Skeletal muscle cell (primary cell): ENCODE data around the gene DIO3.

Experiments used
- DNase-seq: peaks from one replicate; pipeline ENCODE4 v3.0.0-alpha.2; 2010; ENCODE audit warnings: low read depth
- H3K4me3 ChIP-seq: 2 replicates; pipeline ENCODE4 v1.5.1; 2011; ENCODE audit warnings: low read depth, mild to moderate bottlenecking, control low read depth, low read length, moderate library complexity

DIO3 gene

DNA sequence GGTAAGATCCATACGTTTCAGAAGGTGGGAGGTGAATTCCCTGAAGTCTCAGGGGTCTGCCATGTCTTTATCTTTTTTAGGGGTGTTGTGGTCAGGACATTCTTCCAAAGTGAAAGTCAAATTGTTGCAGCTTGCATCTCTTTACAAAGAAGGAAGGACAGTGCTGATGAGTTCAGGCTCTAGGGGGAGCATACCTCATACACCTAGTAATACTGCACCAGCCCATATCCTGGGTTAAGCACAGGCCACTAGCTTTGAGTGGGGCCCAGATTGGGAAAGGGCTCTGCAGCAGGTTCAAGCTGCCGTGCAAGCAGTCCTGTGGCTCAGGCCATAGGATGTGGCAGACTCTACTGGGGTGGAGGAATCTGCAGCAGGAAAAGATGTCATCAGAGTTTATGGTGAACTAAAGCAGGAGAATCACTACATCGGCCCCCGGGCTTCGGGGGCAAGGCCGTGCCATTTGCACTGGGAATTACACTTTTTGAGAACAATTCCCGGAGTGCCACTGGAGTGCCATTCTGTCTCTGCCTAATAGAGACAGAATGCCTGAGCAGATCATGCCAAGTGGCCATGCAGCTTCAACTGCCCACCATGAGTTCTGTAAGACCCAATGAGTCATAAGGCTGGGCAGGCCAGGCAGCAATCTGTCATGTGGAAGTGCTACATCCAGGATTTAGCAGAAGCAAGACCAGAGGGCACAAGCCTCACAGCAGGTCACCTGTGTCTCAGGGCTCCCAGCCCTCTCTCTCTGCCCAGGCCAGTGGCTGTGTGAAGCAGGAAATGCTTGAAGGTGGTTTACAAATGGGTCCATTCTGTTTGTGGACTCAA is 32.3 kb downstream of the DIO3 start:
- no peak for DNase-seq
- no peak overlapping the region for H3K4me3 ChIP-seq

DNA sequence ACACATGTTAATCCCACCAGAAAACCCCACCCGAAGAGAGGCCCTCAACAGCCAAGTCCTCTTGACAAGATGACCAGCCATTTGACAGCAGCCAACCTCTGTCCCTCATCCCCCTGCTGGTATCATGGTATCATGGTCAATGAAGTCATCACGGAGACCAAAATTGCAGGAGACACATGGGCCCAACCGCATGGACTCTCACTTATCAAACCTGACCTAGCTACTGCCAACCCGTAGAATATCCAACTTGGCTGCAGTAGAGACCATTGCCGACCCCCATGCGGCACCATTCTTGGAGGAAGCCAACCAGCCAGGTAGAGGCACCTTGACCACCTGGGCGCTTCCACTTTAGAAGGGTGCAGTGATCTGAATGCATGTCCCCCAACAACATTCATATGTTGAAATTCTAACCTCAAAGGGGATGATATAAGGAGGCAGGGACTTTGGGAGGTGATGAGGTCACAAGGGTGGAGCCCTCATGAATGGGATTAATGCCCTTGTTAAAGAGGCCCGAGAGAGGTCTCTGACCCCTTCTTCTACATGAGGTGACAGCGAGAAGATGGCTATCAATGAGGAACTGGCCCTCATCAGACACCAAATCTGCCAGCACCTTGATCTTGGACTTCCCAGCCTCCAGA is 33.3 kb downstream of the DIO3 start:
- no peak overlapping the region for H3K4me3 ChIP-seq
- DNase-seq = no peak

DNA sequence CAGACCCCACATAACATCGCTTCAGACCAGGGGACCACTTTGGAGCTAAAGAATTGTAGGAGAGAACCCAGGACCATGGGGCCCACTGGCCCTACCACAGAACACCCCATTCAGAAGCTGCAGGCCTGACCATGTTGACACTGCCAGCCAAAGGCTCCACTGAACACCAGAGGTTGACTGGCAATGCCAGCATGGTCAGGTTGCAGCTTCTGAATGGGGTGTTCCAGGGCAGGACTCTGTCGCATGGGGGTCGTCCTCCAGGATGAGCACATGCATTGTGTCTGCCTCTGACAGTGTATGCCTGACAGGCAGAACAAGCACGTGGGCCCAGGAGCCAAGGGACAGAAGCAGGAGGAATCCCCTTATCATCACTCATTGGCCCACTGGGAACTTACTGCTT is 34.1 kb downstream of the DIO3 start:
- no peak for DNase-seq

DNA sequence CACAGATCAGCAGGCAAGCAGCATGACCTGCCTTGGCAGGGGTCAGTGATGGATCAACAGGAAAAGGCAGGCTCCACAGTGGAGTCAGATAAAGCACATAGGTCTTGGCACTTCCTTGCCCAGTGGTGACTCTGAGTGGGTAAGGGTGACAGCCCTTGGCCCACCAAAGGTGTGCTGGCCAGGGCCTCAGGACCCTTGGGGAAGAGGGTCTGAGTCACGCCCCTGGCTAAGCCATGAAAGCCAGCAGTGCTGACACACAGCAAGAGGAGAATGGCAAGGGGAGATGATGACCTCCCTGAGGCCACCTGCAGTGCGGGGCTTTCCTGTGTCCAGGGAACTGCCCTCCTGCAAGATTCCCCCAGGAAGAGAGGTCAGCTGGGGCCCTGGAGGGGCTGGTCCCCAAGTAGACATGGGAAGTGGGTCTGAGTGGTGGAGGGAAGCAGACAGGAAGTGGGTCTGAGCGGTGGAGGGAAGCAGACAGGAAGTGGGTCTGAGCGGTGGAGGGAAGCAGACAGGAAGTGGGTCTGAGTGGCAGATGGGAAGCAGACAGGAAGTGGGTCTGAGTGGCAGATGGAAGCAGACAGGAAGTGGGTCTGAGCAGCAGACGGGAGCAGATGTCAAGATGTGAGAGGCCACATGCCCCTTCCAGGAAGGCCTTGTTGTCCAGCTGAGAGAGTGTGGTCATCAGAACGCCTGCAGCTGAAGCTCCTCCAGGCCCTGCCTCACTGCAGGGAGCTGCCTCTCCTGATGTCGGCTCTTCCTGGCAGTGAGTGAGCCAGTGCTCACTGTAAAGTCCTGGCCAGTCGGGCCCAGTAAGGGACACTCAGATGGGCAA is 34.8 kb downstream of the DIO3 start:
- no peak overlapping the region for H3K4me3 ChIP-seq
- DNase-seq = no peak

More for the DNA sequence above, 34.1 kb downstream of the DIO3 start:
- H3K4me3 ChIP-seq = no peak overlapping the region

- no peak for DNase-seq
- no peak overlapping the region for H3K4me3 ChIP-seq
Measured at GRCh38 chr14:101596742-101597141, 35.4 kb downstream of the DIO3 start.

- no peak for DNase-seq
- no peak overlapping the region for H3K4me3 ChIP-seq
Measured at GRCh38 chr14:101598159-101598558, 36.9 kb downstream of the DIO3 start.

DNA sequence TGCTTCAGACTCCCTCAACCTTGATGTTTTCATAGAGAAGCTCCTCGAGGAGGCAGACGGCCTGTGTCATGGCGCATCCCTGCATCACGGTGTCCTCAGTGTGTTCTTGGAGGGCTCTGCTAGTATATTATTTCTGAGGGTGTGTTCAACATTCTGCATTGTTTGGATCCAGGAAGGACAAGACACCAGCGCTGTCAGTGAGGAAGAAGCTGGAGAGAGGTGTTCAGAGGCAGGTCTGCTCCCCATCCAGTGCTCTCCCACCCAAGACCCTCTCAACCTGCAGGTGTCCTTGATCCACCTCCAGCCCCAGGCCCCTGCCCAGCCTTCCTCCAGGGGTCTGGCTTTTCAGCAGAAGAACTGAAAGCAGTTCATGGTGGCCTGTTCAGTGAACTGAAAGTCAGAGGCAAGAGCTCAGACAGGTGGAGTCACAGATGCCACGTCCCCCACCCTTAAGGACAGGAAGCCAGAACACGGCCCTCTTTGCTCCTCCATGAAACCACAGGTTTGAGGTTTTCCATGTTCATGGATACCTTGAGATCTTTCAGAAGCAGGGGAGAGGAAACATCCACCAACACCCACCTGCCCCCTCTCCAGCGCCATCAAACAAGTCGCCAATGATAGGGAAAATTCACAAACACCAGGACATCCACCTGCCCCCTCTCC is 37.4 kb downstream of the DIO3 start:
- H3K4me3 ChIP-seq = no peak overlapping the region
- DNase-seq = no peak

- no peak overlapping the region for H3K4me3 ChIP-seq
Measured at GRCh38 chr14:101599234-101599885, 38.1 kb downstream of the DIO3 start.

GRCh38 chr14:101600336-101600890 is 39.1 kb downstream of the DIO3 start:
- H3K4me3 ChIP-seq = no peak overlapping the region
- DNase-seq = no peak

More at GRCh38 chr14:101599234-101599885, 38.1 kb downstream of the DIO3 start:
- no peak for DNase-seq

GRCh38 chr14:101600891-101601605 is 39.8 kb downstream of the DIO3 start:
- DNase-seq = no peak
- H3K4me3 ChIP-seq = no peak overlapping the region

GRCh38 chr14:101601606-101602465 is 40.5 kb downstream of the DIO3 start:
- no peak overlapping the region for H3K4me3 ChIP-seq
- no peak for DNase-seq

- no peak overlapping the region for H3K4me3 ChIP-seq
- no peak for DNase-seq
Measured at GRCh38 chr14:101602466-101602840, 41.2 kb downstream of the DIO3 start.

- no peak overlapping the region for H3K4me3 ChIP-seq
- DNase-seq = no peak
Measured at GRCh38 chr14:101603096-101603495, 41.8 kb downstream of the DIO3 start.

GRCh38 chr14:101604228-101604934 is 43.1 kb downstream of the DIO3 start:
- no peak overlapping the region for H3K4me3 ChIP-seq
- no peak for DNase-seq

GRCh38 chr14:101604935-101605780 is 43.9 kb downstream of the DIO3 start:
- no peak for DNase-seq
- no peak overlapping the region for H3K4me3 ChIP-seq

GRCh38 chr14:101605836-101606235 is 44.5 kb downstream of the DIO3 start:
- DNase-seq = no peak
- no peak overlapping the region for H3K4me3 ChIP-seq
